HG03045 (cell line): ENCODE measurements around the gene CCNY.
"Not testable (repeated sequence)": the region's sequence is repeated elsewhere in the genome, so short reads cannot be mapped to it uniquely, and the experiment has no call there.

Experiments used
- ATAC-seq: cut with Tn5 transposase; IDR thresholded peaks from one replicate; pipeline ENCODE4 v1.9.1; 2021; ENCODE audit warnings: mild to moderate bottlenecking, moderate library complexity; ENCODE audit not compliant: unreplicated experiment

CCNY gene

DNA sequence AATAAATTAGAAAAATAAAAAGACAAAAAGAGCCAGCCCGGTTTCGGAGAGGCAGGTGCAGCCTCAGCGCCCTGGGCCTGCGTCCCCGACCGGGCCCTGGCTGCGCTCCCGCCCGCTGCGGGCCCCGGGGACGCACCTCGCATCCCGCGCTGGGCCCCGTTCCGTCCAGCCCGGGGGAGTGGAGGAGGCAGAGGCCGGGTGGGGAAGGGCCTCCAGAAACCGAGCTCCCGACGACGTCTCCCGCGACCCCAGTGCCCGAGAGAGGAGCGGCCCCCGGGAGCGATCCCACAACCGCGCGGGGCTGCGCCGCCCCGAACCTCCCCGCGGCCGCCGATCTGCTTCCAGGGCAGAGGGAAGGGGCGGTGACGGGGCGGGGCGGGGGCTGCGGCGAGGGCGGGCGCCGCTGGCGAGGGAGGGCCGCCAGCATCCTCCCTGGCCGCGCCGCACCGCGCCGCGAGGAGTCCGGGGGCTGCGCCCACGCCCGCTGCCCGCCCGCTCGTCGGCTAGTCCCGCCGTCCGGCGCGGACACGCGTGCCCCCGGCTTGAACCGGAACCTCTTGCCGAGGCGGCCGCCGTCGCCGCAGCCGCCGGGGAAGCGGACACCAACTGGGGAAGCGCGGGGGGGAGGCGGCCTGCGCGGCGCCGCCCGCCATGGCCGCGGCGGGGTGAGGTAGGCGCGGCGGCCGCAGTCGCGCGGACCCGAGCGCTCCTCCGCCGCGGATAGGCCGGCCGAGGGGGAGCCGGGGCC lies at the start of gene CCNY:
Gene CCNY, plus strand, starts transcription at position 426 of the 748 bp plus-strand sequence. CDS start 545 bp downstream, outside the sequence.
- ATAC-seq, result peak; percentile 70

DNA sequence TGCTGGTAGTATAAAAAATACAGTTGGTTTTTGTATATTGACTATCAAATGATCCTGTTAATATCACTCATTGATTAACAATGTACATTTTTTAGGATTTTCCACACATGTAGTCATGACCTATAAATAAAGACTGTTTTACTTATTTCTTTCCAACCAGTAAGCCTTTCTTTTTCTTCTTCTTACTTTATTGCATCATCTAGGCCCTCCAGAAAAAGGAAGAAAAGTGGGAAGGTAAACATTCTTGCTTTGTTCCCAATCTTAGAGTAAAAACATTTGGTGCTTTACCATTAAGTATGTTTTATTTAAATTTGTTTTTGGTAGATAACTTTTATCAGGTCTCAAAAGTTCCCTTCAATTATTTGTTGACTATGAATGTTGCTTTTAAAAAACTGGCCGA lies 47.1 kb upstream of the CCNY start:
- no peak for ATAC-seq

DNA sequence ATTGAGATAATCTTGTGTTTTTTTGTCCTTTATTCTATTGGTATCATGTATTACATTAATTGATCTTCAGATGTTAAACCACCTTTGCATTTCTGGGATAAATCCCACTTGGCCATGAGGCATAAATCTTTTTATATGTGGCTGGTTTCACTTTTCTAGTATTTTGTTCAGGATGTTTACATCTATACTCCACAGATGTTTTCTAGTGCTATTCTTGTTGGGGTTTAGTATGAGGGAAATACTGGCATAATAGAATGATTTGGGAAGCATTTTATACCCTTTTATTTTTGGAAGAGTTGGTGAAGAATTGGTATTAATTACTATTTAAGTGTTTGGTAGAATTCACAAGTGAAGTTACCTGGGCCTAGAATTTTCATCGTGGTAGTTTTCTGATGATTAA lies 41.8 kb upstream of the CCNY start:
- no peak for ATAC-seq

DNA sequence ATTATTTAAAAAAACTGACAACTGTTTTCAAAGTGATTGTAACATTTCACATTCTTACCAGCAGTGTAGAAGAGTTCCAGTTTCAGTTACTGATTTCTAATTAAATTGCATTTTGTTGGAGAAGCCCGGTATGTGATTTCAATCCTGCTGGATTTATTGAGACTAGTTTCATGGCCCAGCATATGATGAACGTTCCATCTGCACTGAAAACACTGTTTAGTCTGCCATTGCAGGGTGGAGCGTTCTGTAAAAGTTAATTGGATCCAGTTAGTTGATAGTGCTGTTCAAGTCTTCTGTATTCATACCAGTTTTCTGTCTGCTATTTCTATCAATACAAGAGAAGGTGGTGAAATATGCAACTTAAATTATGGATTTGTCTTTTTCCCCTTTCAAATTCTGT lies 37.3 kb upstream of the CCNY start:
- ATAC-seq, result no peak

DNA sequence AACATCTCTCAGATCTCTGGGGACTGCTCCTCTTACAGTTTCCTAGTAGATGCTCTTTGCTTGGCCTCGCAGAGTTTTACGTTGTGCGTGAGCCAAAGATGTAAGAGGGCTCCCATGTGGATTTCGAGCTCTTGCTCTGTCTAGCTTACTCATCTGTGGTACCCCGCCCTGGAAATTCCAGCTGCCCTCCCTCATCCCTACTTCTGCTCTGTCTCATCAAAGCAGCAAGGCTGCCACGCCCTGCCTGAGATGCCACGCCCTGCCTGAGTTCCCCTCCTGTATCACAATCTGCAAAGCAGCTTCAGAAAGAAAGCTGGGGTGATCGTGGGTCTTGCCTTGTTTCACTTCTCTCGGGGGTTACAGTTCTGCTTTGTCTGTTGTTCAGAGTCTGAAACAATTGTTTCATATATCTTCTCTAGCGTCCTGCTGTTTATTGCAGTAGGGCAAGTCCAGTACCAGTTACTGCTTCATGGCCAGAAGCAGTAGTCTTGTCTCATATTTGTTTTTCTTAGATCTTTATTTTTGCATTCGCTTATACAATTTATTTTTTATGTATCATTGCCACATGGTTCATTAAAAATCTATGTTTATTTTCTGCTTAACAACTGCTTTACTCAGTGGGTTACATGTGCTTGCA lies 36.1 kb upstream of the CCNY start:
- peak; percentile 99 for ATAC-seq

DNA sequence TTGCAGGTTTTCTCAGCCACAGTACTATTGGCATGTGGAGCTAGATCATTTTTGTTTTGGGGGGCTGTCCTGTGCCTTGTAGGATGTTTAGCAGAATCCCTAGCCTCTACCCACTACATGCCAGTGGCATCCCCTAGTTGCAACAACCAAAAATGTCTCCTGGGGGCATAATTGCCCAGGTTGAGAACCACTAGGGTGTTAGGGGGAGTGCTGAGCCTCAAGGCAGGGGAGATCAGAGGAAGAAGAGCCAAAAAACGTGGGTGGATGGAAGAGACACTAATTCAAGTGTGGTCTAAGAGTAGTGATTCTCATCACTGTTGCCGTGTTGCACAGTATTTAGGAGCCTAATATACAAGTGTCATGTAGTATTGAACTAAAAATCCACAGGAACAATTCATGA lies 31.7 kb upstream of the CCNY start:
- ATAC-seq, result no peak

DNA sequence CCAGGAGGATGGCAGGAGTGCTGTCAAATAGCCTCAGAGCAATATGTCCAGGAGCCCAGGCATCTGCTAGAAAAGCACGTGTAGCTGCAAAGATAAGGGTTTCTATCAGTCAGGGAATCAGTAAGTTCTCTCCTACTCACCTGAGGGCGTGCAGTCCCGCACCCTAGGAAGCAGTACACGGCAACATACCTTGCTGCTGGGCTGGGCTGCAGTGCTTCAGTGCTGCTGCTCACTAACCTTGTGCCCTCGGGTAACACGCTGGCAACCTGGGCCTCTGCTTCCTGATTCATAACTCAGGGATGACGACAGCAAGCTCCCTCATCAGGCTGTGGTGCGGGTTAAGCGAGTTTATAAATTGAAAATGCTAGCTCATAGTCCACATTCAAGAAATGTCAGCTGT lies 29.5 kb upstream of the CCNY start:
- ATAC-seq, result no peak

DNA sequence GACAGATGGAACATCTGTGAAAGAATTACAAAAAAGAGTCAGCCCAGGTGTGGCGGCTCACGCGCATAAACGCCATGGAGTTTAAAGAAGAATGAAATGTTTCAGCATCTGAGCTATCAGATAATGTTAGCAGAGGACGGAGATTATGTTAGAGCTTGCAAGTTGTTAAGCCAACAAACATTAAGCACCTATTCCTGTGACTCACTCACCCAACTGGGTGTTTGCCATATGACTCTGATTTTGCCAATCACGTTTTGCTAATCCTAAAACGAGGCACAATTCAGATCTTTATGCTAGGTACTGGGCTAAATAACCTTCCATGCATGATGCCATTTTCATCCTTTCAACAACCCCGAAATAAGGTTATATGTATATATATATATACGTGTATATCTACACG lies 29.0 kb upstream of the CCNY start:
- ATAC-seq, result no peak

DNA sequence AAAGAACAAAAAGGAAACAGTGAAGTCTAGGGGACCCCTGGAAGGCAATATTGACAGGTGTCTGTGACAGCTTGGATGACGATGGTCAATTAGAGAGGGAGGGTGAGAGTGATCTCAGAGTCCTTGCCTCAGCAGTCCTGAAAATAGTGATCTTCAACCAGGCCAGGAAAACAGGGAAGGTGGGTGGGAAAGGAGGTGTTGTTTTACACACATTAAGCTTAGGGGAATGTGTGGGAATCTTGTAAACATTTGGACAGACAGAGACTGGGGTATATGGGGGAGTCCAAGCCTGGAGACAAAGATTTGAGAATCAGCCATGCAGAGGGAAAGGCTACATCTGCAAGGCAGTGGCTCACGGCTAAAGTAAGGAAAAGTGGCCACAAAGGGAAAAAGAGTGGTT lies 27.5 kb upstream of the CCNY start:
- ATAC-seq, result no peak

DNA sequence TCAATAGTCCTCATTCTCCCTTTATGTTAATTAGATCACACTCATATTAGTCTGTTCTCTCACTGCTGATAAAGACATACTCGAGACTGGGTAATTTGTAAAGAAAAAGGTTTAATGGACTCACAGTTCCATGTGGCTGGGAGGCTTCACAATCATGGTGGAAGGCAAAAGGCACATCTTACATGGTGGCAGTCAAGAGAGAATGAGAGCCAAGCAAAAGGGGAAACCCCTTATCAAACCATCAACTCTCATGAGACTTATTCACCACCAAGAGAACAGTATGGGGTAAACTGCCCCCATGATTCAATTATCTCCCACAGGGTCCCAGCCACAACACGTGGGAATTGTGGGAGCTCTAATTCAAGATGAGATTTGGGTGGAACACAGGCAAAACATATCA lies 22.2 kb upstream of the CCNY start:
- ATAC-seq, result not testable (repeated sequence)

DNA sequence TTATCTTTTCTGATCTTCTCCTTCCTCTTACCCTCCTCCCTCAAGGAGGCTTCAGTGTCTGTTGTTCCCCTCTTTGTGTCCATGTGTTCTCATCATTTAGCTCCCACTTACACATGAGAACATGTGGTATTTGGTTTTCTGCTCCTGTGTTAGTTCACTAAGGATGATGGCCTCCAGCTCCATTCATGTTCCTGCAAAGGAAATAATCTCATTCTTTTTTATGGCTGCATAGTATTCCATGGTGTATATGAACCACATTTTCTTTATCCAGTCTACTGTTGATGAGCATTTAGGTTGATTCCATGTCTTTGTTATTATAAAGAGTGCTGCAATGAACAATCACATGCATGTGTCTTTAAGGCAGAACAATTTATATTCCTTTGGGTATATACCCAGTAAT lies 21.1 kb upstream of the CCNY start:
- not testable (repeated sequence) for ATAC-seq

DNA sequence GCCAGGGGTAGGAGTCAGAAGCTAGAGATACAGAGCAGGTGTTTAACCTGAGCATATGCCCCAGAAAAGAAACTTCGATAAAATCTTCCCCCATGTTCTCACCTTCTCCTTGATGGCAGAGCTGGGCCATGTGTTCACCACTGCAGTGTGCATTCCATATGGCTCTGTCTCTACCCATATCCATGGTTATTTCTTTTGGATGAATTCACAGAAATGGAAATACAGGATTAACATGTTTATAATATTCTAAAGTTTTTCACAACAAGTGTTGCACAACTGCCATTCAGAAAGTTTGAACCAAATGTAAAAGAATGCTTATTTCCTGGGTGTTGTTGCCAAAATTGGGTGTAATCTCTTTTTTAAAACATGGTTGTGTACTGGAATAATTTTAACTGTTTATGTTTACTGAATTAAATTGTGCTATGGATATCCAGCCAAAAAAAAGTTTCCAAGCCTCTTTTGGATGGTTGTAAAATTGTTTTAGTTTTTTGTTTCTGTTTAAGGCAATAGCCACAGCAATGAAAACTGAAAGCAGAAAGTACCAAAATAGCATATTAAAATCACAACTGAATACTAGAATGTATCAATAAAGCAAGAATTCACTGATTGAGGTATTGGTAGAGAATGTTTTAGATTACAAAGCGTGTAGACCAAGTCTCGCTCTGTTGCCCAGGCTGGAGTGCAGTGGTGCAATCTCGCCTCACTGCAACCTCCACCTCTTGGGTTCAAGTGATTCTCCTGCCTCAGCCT lies 19.9 kb upstream of the CCNY start:
- no peak for ATAC-seq

DNA sequence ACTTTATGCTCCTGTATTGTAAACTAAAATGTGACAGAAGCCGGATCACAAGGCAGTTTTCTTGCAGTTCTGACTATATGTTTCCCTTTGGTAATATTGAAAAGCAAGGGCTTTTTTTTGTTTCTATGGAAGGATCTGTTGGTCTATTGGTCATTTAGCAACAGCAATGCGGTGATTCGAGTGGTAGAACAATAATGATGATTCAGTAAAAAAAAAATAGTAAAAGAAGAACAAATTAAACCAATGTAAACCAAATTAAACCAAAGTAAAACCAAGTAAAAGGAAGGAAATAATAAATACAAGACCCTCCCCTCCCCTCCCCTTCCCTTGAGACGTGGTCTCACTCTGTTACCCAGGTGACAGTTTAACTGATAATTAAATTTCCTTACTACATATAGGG lies 17.8 kb upstream of the CCNY start:
- ATAC-seq, result no peak

DNA sequence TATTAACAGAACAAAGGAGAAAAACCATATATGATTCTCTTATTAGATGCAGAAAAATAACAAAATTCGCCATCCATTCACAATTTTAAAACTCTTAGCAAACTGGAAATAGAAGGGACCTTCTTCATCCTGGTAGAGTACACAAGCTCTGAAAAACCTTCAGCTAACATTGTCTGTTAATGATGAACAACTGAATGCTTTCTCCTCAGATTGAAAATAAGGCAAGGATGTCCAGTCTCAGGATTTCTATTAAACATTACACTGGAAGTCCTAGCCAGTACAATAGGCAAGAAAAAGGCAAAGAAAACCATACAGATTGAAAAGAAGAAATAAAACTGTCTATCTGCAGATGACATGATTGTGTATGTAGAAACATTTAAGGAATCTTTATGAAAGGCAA lies 16.0 kb upstream of the CCNY start:
- ATAC-seq, result no peak

DNA sequence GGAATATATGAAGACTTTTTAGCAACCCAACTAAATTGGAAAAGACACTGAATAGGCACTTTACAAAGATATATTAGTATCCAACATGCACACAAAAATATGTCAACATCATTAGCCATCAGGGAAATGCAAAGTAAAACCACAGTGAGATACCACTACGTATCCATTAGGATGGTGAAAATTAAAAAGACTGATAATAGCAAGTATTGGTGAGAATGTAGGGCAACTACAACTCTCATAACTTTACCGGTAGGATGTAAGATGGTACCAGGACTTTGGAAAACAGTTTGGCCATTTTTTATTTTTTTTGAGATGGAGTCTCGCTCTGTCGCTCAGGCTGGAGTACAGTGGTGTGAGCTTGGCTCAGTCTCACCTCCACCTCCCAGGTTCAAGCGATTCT lies 13.7 kb upstream of the CCNY start:
- ATAC-seq, result no peak

DNA sequence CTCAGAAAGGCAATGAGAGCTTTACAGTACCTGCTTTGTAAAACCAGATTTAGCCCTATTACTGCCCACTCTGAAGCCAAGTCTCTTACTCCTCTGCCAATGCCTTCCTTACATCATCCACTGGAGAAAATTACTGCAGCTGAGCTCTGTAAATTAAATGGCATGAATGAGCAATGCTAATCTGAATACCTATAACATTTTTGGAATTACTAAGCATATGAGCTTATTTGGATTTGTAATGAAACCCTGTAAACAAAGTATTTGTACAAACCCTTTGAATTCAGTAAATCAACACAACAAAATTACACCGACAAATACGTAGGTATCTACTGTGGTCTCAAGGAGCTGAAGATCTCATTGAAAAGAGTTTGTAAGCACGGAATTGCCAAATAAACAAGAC lies 12.1 kb upstream of the CCNY start:
- no peak for ATAC-seq

DNA sequence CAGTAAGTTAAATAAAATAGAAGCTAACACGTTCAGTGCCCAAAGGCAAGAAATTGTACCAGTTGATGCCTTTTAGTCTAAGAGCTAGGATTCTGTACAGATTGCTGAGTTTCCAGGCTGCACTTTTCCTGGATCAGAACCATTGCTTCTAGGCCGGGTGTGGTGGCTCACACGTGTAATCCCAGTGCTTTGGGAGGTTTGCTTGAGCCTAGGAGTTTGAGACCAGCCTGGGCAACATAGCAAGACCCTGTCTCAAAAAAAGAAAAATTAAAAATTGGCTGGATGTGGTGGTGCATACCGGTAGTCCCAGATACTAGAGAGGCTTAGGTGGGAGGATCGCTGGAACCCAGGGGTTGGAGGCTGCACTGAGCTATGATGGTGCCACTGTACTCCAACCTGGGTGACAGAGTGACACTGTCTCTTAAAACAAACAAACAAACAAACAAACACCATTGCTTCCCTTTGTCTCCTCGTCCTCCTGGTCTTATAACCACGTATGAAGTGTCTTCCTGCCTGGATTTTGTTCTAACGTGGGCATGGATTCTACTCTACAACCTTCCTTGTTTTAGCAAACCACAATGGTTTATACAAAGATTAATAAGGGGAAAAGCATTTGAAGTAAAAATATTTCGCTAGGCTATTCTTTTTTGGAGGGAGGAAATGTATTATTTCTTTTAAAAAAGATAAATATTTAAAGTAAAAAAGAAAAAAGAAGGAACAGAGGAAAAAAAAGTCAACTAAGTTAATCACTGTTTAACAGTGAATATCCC lies 9.7 kb upstream of the CCNY start:
- ATAC-seq, result no peak

DNA sequence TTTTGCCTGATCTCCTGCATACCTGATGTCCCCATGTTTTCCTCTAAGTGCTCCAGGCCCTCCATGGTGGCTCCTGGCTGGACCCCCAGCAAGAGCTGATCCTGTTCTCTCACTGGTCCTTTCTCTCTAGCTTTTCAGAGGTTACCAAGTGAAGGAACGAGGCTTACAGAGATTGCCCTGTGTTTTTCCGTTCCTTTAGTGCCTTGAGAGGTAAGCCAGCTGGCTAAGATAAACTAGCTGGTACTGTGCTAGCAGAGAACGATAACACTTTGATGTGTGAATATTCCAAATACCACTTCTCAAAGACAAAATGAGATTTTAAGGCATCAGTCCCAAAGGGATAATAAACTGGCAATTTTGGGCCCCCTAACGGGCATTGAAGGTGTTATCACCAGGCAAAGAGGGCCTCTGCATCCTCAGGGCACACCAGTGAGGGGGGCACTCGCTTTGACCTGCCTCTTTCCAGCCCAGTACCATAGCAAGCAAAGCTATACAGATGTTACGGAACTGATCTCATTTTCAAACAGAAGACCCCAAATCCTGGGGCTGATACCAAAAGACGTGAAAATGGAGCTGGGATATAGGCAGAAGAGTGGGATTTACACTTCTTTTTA lies 8.4 kb upstream of the CCNY start:
- ATAC-seq, result no peak

DNA sequence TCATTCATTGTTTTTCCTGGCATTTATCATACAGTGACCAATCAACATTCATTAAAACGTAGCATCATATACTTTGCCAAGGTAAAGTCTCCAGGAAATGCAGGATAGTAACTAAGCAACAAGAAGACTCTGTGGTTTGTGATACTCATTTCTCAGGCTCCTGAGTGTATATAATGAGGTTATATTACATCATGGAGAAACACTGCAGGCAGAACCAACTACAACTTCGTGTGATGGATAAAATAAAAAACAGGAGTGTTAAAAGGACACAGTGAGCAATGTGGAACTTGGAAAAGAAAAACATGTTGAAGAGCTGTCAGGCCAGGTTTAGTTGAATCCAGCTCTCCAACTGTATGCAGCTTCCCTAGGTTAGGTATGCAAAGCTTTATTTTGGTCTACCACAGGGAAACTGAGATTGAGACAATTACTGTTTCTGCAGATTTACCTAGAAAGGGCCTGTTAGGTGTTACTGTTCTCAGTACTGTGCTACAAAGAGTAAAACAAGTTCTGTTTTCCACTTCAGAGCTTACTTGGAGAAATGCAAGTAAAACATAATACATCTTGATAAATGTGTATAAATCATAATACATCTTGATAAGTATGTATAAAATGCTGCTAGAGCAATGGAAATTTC lies 7.8 kb upstream of the CCNY start:
- ATAC-seq, result no peak

DNA sequence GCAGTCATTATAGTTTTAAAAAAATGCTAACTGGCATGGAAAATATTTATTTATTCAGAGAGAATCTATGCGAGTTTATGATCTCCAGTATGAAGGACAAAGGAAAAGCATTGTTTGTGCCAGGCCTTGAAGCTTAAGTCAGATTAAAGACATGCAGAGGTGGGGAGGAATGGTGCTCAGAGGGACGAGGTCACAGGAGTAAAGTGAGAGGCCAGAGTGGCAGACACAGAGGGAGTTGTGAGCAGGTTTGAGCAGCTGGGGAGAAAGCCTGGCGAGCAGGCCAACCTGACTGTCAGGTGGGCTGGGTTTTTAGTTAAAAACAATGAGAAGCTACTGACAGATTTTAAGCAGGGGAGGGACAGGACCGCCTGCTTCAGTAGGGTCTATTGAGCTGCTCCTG lies 6.8 kb upstream of the CCNY start:
- no peak for ATAC-seq
